GM19452 (cell line): ENCODE measurements around the gene ADPGK.

ENCODE experiments used
- ATAC-seq: cut with Tn5 transposase; IDR thresholded peaks from one replicate; pipeline ENCODE4 v1.9.1; 2021; ENCODE audit not compliant: unreplicated experiment

The ADPGK gene

DNA sequence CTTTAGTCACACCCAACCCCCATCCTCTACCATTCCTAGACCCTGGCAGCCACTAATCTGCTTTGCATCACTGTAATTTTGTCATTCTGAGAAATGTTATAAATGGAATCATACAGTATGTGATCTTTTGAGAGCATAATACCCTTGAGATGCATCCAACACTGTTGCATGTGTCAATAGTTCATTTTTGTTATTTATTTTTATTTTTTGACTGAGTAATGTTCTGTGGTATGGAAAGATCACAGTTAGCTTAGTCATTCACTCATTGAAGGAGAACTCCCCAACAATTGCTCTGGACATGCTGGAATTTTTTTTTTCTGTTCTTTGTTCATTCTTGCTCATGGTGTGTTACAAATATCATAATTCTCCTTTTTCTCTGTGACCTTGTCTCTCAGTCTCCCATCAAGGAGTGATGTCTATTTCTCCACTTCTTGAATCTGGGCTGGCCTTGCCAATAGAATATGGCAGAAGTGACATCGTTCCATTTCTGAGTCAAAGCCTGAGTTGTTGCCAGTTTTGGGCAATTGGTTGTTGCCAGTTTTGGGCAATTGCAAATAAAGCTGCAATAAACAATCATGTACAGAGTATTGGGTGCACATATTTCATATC, 6.8 kb upstream of the ADPGK start:
- ATAC-seq, result no peak

- no peak for ATAC-seq
Observed at GRCh38 chr15:72787526-72787925, 4.0 kb upstream of the ADPGK start.

DNA sequence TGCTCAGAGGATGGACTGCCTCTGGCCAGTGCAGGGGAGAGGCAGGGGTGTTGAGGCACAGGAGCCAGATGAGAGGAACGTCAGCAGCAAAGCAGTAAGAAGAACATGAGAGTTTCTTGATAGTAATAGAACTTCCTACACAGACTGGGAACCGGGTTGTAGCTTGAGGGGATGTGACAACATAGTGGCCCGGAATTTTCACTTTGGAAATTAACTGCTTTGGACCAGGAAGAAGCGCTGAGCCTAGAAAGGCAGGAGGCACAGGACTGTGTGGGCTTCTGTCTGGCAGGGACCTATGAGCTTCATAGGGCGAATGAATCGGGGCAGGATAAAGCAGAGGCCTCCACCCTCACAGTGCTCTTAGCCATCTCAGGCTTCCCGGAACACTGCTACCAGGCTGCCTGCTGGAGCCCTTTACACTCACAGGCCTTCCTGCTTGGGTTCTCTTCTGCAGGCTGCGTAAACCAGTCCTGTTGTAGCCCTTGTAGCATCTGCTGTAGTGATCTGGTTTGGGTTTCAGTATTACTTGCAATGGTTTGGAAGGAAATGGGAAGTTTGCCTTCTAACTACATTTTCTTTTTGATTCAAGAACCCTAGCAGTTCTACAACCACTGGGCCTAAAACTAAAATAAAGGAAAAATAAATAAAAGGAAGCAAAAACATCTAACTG, 3.3 kb upstream of the ADPGK start:
- no peak for ATAC-seq

GRCh38 chr15:72786242-72786641, 2.7 kb upstream of the ADPGK start:
- no peak for ATAC-seq

- no peak for ATAC-seq
Observed at GRCh38 chr15:72785841-72786240, 2.3 kb upstream of the ADPGK start.

DNA sequence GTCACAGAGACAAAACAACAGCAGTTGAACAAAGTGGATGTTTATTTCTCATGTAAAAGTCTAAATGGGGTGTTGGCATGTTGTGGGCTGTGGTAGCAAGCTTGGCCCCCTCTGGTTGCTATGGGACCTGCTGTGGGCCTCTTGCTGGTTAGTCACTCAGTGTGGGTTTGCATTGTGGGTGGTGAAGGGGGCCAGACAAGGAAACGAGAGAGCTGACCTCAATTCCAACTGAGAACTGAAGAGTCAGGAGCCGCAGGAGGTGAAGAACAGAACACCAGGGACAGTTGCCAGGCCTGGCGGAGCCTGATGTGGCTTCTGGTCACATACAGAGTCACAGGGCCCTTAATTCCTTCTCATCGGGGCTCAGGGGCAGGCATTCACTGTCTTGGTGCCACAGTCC, 1.9 kb upstream of the ADPGK start:
- no peak for ATAC-seq

GRCh38 chr15:72784456-72784876, 908 bp upstream of the ADPGK start:
- no peak for ATAC-seq

GRCh38 chr15:72783004-72783639, 436 bp downstream of the ADPGK start:
- peak; percentile 34 for ATAC-seq

DNA sequence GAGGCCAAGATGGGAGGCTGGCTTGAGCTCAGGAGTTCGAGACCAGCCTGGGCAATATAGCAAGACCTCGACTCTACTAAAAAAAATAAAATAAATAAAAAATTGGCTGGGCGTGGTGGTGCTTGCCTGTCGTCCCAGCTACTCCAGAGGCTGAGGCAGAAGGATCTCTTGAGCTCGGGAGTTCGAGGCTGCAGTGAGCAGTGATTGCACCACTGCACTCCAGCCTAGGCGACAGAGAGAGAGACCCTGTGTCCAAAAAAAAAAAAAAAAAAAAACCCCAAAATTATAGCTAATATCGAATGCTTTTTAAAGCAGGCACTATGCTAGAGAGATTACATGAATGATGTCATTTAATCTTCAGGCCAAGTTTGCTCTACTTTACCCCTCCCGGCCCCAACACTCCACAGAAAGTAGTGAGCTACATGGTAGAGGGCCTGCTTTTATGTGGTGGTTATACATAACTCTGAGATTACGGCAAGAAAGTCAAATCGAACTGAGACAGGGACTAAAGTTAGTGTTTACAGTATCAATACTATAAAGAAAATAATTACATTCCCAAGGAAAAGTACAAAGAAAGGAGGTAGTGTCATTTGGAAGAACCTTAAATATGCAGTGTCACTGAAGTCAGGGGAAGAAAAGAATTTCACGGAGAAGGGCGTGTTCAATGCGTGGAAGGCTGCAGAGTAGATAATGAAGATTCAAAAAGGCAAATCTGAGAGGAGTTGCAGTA, 1.1 kb downstream of the ADPGK start:
- ATAC-seq, result no peak

GRCh38 chr15:72781631-72782030, 1.9 kb downstream of the ADPGK start:
- ATAC-seq, result no peak

DNA sequence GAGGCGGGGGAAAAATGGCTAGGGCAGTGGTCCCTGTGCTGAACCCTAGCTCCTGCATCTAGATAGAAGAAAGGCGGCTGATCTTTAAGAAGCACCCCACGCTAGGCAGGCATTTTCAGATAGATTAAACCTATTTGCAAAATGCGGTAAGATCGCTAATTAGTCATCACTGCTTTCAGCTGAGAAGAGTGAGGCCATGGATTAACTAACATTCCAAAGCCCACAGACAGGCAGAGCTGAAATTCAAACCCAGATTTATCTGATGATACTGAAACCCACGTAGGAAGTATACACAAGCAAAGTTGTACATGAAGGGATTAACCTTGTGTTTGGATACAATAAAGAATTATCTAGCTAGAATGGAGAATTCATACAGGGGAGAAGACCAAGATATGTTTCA, 4.8 kb downstream of the ADPGK start:
- ATAC-seq, result no peak

DNA sequence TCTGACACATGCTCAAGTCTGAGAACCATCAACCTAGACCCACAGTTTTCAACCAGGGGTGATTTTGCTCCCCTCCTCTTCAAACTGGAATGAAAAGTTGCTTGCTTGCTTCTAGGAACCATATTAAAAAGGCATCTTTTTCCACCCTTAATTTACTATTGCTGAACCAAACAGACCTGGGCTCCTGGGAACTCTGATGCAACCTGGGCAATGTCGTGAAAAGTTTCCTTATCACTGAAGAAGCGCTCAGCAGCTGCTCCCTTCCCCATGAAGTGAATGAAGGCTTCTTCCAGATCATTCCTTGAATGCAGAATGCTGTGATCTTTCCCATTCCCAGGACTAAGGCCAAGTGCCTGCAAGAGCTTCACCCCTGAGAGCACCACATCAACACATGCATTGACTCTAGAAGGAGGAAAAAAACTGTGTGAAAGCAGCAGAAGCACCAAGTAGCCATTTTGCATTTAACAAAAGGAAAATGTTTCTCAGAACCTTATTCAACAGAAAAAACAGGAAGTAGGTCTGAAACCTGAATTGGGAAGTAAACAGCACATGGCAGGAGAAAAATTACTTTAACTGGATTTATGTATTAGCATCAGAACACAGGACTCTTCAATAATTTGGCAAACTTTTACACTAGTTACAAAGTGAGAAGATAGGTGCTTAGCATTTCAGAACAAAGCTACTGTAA, 8.7 kb downstream of the ADPGK start:
- no peak for ATAC-seq

GRCh38 chr15:72771329-72771725, 12.2 kb downstream of the ADPGK start:
- ATAC-seq, result no peak

- no peak for ATAC-seq
Observed at GRCh38 chr15:72770673-72771328, 12.8 kb downstream of the ADPGK start.

- ATAC-seq, result no peak
Observed at GRCh38 chr15:72766780-72767179, 16.8 kb downstream of the ADPGK start.

- ATAC-seq, result no peak
Observed at GRCh38 chr15:72766025-72766424, 17.5 kb downstream of the ADPGK start.

DNA sequence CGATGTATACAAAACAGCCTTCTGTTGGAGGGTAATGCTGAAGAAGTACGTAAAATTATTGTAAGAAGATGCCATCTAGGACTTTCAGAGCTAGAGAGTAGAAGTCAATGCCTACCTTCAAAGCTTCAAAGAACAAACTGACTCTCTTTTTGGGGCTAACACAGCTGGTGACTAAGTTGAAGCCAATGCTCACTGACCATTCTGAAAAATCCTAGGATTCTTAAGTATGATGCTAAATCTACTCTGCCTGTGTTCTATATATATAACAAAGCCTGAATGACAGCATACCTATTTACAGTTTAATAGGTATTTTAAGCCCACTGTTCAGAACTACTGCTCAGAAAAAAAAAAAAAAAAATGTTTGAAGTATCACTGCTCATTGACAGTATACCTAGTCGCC, 18.9 kb downstream of the ADPGK start:
- no peak for ATAC-seq

DNA sequence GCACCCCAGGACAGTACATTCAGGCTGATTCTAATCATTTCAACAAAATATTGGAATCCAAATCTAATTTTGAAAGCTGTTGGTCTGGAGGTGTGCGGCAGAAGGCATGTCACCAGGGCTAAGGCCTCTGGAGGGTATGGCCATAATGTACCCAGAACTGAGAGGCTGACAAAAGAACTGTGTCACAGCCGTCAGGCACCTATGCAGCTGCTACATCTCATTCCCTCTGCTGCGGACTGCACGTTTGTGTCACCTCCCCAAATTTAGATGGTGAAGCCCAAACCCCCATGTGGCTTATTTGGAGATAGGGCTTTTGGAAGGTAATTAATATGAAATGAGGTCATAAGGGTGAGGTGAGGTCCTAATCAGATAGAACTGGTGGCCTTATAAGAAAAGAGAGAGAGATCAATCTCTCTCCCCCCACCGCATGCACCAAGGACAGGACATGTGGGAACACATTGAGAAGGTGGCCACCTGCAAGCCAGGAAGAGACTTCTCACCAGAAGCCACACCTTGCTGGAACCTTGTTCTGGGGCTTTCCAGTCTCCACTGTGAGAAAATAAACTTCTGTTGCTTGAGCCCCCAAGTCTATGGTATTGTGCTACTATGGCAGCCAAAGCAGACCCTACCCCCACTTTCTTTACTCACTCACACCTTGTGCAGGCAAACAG, 22.8 kb downstream of the ADPGK start:
- ATAC-seq, result no peak

DNA sequence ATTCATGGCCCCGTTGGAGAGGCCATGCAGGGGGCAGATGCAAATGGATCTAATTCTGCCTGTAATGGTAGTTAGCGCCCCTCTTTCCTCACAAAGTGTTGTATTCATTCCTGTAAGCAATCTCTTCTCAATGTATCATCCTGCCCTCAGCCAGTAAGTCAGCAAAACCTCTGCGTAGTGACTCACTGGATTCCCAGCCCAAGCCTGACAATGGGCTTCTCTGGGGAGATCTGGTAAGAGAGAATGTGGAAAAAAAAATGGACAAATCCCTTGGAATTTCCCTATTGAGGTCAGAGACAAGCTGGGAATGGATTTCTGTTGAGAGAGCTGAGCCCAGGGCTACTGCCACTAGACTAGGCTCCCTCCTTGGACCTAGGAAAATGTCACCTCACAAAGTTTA, 25.4 kb downstream of the ADPGK start:
- no peak for ATAC-seq

DNA sequence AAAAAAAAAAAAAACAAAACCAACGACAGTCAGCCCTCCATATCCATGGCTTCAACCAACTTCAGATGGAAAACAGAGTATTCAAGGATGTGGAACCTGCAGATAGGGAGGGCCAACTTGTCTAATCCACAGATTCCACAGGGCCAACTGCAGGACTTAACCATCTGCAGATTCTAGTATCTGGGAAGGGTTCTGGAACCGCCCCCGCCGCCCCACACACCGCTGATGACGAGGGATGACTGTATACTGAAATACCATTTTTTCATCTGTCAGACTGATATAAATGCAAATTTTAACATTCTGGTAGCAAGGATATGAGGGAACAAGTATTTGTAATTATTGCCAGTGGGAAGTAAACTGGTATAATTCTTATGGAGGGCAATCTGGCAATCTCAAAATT, 29.5 kb downstream of the ADPGK start:
- no peak for ATAC-seq
